ENCODE data around the gene TRAF4.

The TRAF4 gene

GRCh38 chr17:28796062-28796461, 52.3 kb downstream of the TRAF4 start:
- DNase-seq, result no peak

Measured in activated naive CD4-positive, alpha-beta T cell treated with Interleukin-2 at 50 U/mL for 16 hours (primary cell).